HG03521 (cell line): ENCODE measurements around the gene MAP4K5.

Experiments used
- ATAC-seq: cut with Tn5 transposase; IDR thresholded peaks from one replicate; pipeline ENCODE4 v1.9.1; 2021; ENCODE audit warnings: mild to moderate bottlenecking, moderate library complexity; ENCODE audit not compliant: unreplicated experiment

Gene MAP4K5

GRCh38 chr14:50403419-50403818, 128.9 kb downstream of the MAP4K5 start:
- no peak for ATAC-seq

DNA sequence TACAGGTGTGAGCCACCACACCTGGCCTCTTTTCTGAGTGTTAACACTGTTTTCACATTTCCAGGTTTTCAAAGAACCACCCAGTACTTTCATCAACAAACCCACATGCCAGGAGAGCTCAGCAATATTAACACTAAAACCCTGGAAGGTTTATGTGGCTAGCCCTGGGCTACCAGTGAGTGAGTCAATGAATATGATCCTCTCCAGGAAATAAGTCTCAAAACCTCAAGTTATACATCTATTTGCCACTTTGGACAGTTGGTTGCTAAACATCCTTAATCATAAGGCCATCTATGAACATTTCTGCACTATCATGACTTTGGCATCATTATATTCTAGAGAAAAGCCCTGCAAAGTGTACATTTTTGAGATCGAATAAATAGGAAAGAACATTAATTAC, 129.4 kb downstream of the MAP4K5 start:
- ATAC-seq: no peak

DNA sequence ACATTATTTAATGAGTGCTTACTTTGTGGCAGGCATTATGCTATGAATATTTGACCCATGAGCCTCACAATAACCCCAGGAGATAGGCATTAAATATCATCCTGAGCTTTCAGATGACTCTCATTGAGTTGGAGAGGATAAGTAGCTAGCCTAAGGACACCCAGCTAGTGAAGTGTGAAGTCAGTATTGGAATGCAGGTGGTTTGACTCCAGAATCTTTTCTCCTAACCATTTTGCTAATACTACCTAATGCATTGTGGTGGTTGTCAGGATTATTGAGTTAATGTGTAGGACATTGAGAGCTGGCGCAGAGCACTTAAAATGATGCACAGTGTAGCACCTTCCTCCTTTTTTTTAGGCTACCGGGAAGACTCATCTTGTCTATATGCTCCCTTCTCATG, 131.9 kb downstream of the MAP4K5 start:
- no peak for ATAC-seq

- no peak for ATAC-seq
Measured at GRCh38 chr14:50399251-50400032, 132.9 kb downstream of the MAP4K5 start.

- no peak for ATAC-seq
Measured at GRCh38 chr14:50398189-50398580, 134.2 kb downstream of the MAP4K5 start.

GRCh38 chr14:50397390-50398188, 134.8 kb downstream of the MAP4K5 start:
- no peak for ATAC-seq

GRCh38 chr14:50396631-50397389, 135.6 kb downstream of the MAP4K5 start, which contains the start of gene CDKL1:
Gene CDKL1 (minus strand): TSS chr14:50396881. CDS start chr14:50395868, 1,013 bp downstream.
- ATAC-seq: peak; percentile 53

- no peak for ATAC-seq
Measured at GRCh38 chr14:50395448-50395847, 136.9 kb downstream of the MAP4K5 start.

GRCh38 chr14:50394713-50395112, 137.7 kb downstream of the MAP4K5 start:
- ATAC-seq: no peak

DNA sequence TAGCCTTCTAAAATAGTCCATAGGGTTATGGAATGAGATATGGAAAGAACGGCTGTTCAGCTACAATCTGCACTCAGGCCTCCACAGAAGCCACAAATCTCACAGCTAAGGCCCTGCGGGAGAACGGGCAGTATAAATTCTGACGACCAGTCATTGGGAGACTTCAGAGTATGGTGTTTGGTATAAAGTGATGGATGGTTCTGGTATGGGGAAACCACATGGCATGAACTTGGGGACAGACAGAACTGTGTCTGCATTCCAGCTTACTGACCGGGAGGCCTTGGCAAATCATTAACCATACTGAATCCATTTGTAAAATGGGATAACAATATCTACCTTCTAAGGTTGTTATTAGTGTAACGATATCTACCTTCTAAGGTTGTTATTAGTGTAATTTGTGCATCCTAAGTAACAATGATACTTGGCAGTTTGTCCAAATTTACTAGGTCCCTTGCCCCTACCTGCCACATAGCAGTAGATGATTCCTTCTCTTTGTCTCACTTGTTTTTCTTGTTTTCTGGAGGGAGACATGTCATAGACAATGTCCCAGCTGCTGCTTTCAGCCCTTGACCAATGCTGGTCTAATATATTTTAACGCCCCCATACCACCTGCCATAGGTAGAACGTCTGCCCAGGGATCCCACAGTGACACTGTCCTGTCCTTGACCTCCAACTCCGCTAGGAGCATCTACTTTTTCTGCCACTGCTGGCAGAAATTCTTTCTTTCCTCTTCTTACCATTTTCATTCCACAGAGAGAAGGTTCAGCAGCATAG, 142.5 kb downstream of the MAP4K5 start:
- no peak for ATAC-seq

GRCh38 chr14:50388256-50388931, 144.0 kb downstream of the MAP4K5 start:
- no peak for ATAC-seq

DNA sequence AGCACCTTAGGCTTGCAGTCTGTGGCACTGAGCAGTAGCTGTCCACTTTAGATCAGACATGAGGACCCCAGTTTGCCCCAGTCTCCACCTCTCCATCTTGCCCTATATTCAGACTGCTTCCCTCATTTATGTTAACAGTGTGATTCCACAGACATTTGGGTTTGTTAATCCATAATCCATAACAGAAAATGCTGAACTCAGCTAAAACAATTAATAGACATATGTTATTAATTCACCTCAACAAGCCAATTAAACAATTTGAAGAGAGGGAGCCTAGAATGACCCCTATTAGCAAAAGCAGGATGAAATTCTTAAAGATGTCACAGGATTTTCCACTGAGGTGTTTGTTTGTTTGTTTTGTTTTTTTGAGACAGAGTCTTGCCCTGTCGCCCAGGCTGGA, 144.8 kb downstream of the MAP4K5 start:
- ATAC-seq: no peak

- ATAC-seq: no peak
Measured at GRCh38 chr14:50383618-50384225, 148.6 kb downstream of the MAP4K5 start.

- no peak for ATAC-seq
Measured at GRCh38 chr14:50381823-50382287, 150.5 kb downstream of the MAP4K5 start.

GRCh38 chr14:50381008-50381407, 151.4 kb downstream of the MAP4K5 start:
- no peak for ATAC-seq

DNA sequence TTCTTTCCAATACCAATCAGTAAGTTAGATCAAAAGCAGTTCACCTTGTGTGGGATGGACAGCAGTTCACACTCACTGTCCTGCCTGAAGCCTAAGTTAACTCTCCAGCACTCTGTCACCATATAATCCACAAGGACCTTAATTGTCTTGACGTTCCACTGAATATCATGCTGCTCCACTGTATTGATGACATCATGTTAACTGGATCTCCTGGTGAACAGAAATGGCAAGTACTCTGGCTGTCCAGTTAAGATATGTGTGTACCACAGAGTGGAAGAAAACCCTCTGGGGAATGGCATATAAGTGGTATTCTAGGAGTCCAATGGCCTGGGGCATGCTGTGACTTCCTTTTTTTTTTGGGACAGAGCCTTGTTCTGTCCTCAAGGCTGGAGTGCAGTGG, 151.9 kb downstream of the MAP4K5 start:
- no peak for ATAC-seq

DNA sequence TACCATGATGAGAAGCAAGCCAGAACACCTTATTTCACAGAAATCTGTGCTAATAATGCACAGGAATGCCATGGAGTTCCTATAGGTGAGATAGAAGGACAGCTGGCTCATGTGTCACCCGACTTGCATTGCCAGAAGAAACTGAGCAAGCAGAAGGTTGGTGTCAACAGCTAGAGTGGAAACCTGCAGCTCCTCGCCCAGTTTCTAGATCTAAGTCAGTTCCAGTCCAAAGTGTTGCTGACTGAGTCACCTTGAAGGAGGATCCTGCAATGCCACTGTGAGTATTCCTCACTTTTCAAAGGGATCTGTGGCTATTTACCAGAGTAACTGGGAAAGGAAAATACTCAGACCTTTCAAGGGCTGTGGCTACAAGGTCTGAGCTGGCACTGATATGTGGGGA, 152.8 kb downstream of the MAP4K5 start:
- ATAC-seq: no peak

DNA sequence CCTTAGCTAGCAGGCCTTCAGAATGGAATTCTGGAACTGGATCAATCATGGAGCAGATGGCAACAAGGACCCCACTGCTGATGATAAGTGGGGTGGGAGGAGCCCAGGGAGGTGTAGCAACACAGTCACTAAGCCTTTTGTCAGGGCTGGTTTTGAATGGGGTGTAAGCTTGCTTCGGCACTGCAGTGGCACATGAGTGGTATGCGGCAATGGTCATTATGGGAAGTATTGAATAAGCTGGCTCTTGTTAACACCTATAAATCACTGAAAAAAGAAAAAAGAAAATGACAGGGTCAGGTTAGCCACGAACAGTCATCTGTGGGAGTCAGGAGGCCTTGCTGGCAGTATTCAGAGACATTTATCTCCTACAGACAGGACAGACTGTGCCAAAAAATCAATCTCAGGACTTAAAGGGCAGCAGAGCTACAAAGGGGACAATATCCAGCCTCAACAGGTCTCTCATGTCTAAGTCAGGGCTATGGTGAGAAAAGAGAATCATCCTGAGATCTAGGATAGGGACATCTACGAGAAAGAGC, 154.8 kb downstream of the MAP4K5 start:
- ATAC-seq: no peak

DNA sequence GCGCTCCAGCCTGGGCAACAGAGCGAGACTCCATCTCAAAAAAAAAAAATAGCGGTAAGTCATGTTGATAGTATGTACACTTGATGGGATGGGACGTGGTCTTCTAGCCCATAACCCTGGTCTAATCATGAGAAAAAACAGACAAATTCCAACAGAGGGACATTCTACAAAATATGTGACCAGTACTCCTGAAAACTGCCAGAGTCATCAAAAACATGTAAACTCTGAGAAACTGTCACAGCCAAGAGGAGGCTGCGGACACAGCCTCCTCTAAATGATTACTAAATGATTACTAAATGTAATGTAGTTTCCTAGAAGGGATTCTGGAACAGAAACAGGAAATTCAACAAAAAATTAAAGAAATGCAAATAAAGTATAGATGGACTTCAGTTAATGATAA, 156.6 kb downstream of the MAP4K5 start:
- no peak for ATAC-seq
